Tibial nerve (tissue), 4 donors: Measurements from ENCODE around the gene DSC1.

Source experiments
- EP300 ChIP-seq, 2 donors: sonication (generic); formaldehyde crosslinking; IDR thresholded peaks; one replicate each; pipeline ENCODE4 v1.6.1; 2017; ENCODE audit warnings: antibody characterized with exemption in 2 of 2, mild to moderate bottlenecking in 1 of 2
- POLR2A ChIP-seq, 2 donors: fragments of 450-650 bp; IDR thresholded peaks; one replicate each; pipeline ENCODE4 v1.6.1; 2017; ENCODE audit warnings: antibody characterized with exemption in 2 of 2, mild to moderate bottlenecking in 2 of 2, moderate library complexity in 2 of 2
- TF ChIP-seq, protein P1 (sequence below), 5 experiments: fragments of 200-600 bp in 3 of 5; fragments of 450-650 bp in 2 of 5; sonication (generic) in 3 of 5; IDR thresholded peaks; one replicate each; pipeline ENCODE4 v1.5.1; 2016 to 2019; ENCODE audit warnings: antibody characterized with exemption in 5 of 5, mild to moderate bottlenecking in 3 of 5, moderate library complexity in 2 of 5

DNA sequence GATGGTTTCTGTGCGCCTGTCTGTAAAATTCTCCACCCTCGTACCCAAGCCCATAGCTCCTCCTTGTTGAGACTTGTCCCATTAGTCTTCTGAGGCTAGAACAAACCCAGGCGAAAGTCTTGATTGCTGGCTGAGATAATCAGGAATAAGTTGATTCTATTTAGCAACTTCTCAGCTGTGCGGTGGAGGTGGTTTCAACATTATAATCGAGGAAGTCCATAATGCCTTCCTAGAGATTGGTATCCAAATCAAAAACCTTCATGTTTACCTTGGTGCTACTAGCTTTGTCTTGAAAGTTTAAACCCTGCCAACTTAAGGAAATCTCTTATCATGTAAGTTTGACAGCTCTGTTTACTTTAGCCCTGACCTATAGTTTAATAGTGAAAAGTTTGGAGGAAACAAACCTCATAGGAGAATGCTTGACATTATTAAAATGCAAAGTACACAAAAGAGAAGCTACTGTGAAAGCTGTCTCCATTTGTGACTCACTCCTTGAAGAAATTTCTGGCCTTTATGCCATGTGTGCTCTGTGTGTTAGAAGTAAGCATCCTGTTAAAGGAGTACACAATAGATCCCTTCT lies 36.6 kb upstream of the DSC1 start:
- TF ChIP-seq, protein P1, sequence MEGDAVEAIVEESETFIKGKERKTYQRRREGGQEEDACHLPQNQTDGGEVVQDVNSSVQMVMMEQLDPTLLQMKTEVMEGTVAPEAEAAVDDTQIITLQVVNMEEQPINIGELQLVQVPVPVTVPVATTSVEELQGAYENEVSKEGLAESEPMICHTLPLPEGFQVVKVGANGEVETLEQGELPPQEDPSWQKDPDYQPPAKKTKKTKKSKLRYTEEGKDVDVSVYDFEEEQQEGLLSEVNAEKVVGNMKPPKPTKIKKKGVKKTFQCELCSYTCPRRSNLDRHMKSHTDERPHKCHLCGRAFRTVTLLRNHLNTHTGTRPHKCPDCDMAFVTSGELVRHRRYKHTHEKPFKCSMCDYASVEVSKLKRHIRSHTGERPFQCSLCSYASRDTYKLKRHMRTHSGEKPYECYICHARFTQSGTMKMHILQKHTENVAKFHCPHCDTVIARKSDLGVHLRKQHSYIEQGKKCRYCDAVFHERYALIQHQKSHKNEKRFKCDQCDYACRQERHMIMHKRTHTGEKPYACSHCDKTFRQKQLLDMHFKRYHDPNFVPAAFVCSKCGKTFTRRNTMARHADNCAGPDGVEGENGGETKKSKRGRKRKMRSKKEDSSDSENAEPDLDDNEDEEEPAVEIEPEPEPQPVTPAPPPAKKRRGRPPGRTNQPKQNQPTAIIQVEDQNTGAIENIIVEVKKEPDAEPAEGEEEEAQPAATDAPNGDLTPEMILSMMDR (IDR thresholded peaks at IDR 0.05): no peak
- no peak for TF ChIP-seq POLR2A (IDR thresholded peaks at IDR 0.05)
- no peak for TF ChIP-seq EP300 (IDR thresholded peaks at IDR 0.05)
